ENCODE data around the gene MGLL.
"Not testable (repeated sequence)": the region's sequence is repeated elsewhere in the genome, so short reads cannot be mapped to it uniquely, and the experiment has no call there.

MGLL gene

DNA sequence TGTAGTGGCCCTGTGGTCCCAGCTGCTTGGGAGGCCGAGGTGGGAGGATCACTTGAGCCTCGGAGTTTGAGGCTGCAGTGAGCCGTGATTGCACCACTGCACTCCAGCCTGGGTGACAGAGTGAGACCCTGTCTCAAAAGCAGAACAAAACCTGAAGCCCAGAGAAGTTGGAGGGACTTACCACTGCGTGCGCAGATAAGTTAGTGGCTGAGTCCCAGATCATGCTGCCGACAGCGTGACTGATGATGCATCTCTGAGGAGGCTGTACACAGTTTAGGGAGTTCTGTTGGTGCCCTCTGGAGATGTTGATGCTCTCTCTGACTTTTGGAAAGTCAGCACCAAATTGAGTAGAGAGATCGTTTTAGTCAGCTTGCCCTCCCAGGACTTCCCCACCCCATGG is 165.4 kb downstream of the MGLL start:
- no peaks in the 10 kb centered on the region for H3K9me2 ChIP-seq (replicated peaks; ENCODE audit: insufficient read depth, low read length)
- no peak overlapping the region for H3K4me3 ChIP-seq (ENCODE audit: low read length)
- DNase-seq = no peak
- TF ChIP-seq EZH2 (optimal IDR thresholded peaks at IDR 0.05; ENCODE audit: low read depth, low read length) = no peak
- TF ChIP-seq, protein P1, sequence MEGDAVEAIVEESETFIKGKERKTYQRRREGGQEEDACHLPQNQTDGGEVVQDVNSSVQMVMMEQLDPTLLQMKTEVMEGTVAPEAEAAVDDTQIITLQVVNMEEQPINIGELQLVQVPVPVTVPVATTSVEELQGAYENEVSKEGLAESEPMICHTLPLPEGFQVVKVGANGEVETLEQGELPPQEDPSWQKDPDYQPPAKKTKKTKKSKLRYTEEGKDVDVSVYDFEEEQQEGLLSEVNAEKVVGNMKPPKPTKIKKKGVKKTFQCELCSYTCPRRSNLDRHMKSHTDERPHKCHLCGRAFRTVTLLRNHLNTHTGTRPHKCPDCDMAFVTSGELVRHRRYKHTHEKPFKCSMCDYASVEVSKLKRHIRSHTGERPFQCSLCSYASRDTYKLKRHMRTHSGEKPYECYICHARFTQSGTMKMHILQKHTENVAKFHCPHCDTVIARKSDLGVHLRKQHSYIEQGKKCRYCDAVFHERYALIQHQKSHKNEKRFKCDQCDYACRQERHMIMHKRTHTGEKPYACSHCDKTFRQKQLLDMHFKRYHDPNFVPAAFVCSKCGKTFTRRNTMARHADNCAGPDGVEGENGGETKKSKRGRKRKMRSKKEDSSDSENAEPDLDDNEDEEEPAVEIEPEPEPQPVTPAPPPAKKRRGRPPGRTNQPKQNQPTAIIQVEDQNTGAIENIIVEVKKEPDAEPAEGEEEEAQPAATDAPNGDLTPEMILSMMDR (IDR thresholded peaks at IDR 0.05; ENCODE audit: low read length) = no peak
- no peak for TF ChIP-seq EZH2phosphoT487 (IDR thresholded peaks at IDR 0.05; ENCODE audit: low read length)
- H3K9ac ChIP-seq (ENCODE audit: low read length) = no peak overlapping the region
- H3K9me3 ChIP-seq (replicated peaks; ENCODE audit: insufficient read depth, low read length) = no peaks in the 10 kb centered on the region
- H3K4me2 ChIP-seq (ENCODE audit: low read depth, low read length) = no peak overlapping the region
- H3F3A ChIP-seq (ENCODE audit: insufficient read depth, low read length) = no peaks in the 10 kb centered on the region
- no peak overlapping the region for H3K27ac ChIP-seq (ENCODE audit: low read length)
- no peaks in the 10 kb centered on the region for H3K79me2 ChIP-seq (ENCODE audit: low read length)
- H3K4me1 ChIP-seq (ENCODE audit: low read length) = no peaks in the 10 kb centered on the region
- H4K20me1 ChIP-seq (ENCODE audit: insufficient read depth, low read length) = no peaks in the 10 kb centered on the region
- H3K36me3 ChIP-seq (replicated peaks; ENCODE audit: insufficient read depth, low read length) = no peaks in the 10 kb centered on the region
- H3K27me3 ChIP-seq (replicated peaks; ENCODE audit: insufficient read depth, low read length) = no peaks in the 10 kb centered on the region
- H2AFZ ChIP-seq (ENCODE audit: low read length) = no peak overlapping the region

DNA sequence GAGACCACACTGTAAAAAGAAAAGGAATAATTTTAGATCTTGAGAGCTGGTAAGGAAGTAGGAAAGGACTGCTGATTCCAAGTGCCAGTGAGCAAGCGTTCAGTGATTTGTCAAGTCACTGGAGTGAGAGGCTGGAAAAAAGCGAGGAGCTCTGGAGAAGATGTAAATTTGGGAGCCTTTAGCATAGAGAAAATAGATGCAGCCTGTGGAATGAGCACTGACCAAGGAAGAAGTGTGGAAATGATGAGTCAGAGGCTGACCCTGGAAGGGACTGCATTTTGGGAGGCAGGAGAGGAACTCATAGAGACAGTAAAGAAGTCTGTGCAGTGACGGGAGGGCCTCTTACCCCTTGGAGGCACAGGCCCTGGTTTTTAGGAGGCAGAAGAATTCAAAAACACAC is 166.7 kb downstream of the MGLL start:
- no peak for DNase-seq
- H3K27ac ChIP-seq (ENCODE audit: low read length) = no peak overlapping the region
- H4K20me1 ChIP-seq (ENCODE audit: insufficient read depth, low read length) = no peaks in the 10 kb centered on the region
- H3K9me2 ChIP-seq (replicated peaks; ENCODE audit: insufficient read depth, low read length) = no peaks in the 10 kb centered on the region
- H3K4me3 ChIP-seq (ENCODE audit: low read length) = no peak overlapping the region
- H3K4me1 ChIP-seq (ENCODE audit: low read length) = no peaks in the 10 kb centered on the region
- H3K27me3 ChIP-seq (replicated peaks; ENCODE audit: insufficient read depth, low read length) = no peaks in the 10 kb centered on the region
- H3K9me3 ChIP-seq (replicated peaks; ENCODE audit: insufficient read depth, low read length) = no peaks in the 10 kb centered on the region
- H3K9ac ChIP-seq (ENCODE audit: low read length) = no peak overlapping the region
- no peaks in the 10 kb centered on the region for H3K36me3 ChIP-seq (replicated peaks; ENCODE audit: insufficient read depth, low read length)
- H3F3A ChIP-seq (ENCODE audit: insufficient read depth, low read length) = no peaks in the 10 kb centered on the region
- no peak overlapping the region for H3K4me2 ChIP-seq (ENCODE audit: low read depth, low read length)
- H2AFZ ChIP-seq (ENCODE audit: low read length) = no peak overlapping the region
- no peaks in the 10 kb centered on the region for H3K79me2 ChIP-seq (ENCODE audit: low read length)
- no peak for TF ChIP-seq EZH2 (optimal IDR thresholded peaks at IDR 0.05; ENCODE audit: low read depth, low read length)
- TF ChIP-seq, protein P1 (IDR thresholded peaks at IDR 0.05; ENCODE audit: low read length) = no peak
- TF ChIP-seq EZH2phosphoT487 (IDR thresholded peaks at IDR 0.05; ENCODE audit: low read length) = no peak

DNA sequence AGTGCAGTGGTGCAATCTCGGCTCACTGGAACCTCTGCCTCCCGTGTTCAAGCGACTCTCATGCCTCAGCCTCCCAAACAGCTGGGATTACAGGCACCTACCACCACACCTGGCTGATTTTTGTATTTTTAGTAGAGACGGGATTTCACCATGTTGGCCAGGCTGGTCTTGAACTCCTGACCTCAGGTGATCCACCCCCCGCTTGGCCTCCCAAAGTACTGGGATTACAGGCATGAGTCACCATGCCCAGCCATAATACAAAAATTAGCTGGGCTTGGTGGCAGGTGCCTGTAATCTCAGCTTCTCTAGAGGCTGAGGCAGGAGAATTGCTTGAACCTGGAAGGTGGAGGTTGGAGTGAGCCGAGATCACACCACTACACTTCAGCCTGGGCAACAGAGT is 167.3 kb downstream of the MGLL start:
- not testable (repeated sequence) for H3K27ac ChIP-seq (ENCODE audit: low read length); H2AFZ ChIP-seq (ENCODE audit: low read length); H3K79me2 ChIP-seq (ENCODE audit: low read length); H3K27me3 ChIP-seq (replicated peaks; ENCODE audit: insufficient read depth, low read length); H3K4me2 ChIP-seq (ENCODE audit: low read depth, low read length); H3K4me1 ChIP-seq (ENCODE audit: low read length); H3K4me3 ChIP-seq (ENCODE audit: low read length); H4K20me1 ChIP-seq (ENCODE audit: insufficient read depth, low read length); H3K36me3 ChIP-seq (replicated peaks; ENCODE audit: insufficient read depth, low read length); H3K9me3 ChIP-seq (replicated peaks; ENCODE audit: insufficient read depth, low read length); H3K9ac ChIP-seq (ENCODE audit: low read length); H3F3A ChIP-seq (ENCODE audit: insufficient read depth, low read length); H3K9me2 ChIP-seq (replicated peaks; ENCODE audit: insufficient read depth, low read length); DNase-seq

DNA sequence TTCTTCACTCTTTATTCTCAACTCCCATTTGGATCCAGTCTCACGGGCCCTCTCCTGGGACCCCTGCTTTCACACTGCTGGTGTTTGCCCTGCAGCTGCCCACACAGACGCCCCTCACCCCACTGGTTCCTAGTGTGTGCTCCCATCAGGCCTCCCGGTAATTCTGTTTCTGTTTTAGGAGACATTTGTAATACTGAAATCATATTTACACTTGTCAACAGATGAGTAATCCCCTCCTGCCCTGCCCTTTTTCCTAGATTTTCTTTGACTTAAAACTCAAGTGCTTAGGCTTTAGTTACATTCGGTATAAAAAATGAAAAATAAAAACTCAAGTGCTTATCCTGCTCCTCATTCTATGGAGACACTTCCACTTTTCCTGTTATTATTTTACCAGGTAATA is 167.9 kb downstream of the MGLL start:
- H2AFZ ChIP-seq (ENCODE audit: low read length) = no peak overlapping the region
- no peaks in the 10 kb centered on the region for H4K20me1 ChIP-seq (ENCODE audit: insufficient read depth, low read length)
- TF ChIP-seq, protein P1 (IDR thresholded peaks at IDR 0.05; ENCODE audit: low read length) = no peak
- TF ChIP-seq EZH2 (optimal IDR thresholded peaks at IDR 0.05; ENCODE audit: low read depth, low read length) = no peak
- TF ChIP-seq EZH2phosphoT487 (IDR thresholded peaks at IDR 0.05; ENCODE audit: low read length) = no peak
- H3K4me2 ChIP-seq (ENCODE audit: low read depth, low read length) = no peak overlapping the region
- H3K27me3 ChIP-seq (replicated peaks; ENCODE audit: insufficient read depth, low read length) = no peaks in the 10 kb centered on the region
- H3K27ac ChIP-seq (ENCODE audit: low read length) = no peak overlapping the region
- no peaks in the 10 kb centered on the region for H3K79me2 ChIP-seq (ENCODE audit: low read length)
- H3K9me2 ChIP-seq (replicated peaks; ENCODE audit: insufficient read depth, low read length) = no peaks in the 10 kb centered on the region
- no peaks in the 10 kb centered on the region for H3K9me3 ChIP-seq (replicated peaks; ENCODE audit: insufficient read depth, low read length)
- H3K36me3 ChIP-seq (replicated peaks; ENCODE audit: insufficient read depth, low read length) = no peaks in the 10 kb centered on the region
- no peaks in the 10 kb centered on the region for H3K4me1 ChIP-seq (ENCODE audit: low read length)
- no peaks in the 10 kb centered on the region for H3F3A ChIP-seq (ENCODE audit: insufficient read depth, low read length)
- H3K9ac ChIP-seq (ENCODE audit: low read length) = no peak overlapping the region
- DNase-seq = no peak
- no peak overlapping the region for H3K4me3 ChIP-seq (ENCODE audit: low read length)

All from MM.1S (cell line).